CD8-positive, alpha-beta memory T cell (primary cell): ENCODE results near the gene CSMD2. TPM values are rescaled to one million over a fixed set of nuclear protein-coding genes. Genes with fewer than 3 reads are reported as not detected.

Source experiments
- CTCF ChIA-PET: fragments of 350-600 bp; sonication (Branson Sonifier 250); formaldehyde crosslinking; loops from one replicate; lab custom pipeline; 2021; ENCODE audit warnings: antibody characterized with exemption; lab: Charles Lee
- POLR2A ChIA-PET: fragments of 350-600 bp; sonication (Branson Sonifier 250); formaldehyde crosslinking; loops from one replicate; lab custom pipeline; 2021; ENCODE audit warnings: antibody characterized with exemption; lab: Charles Lee
- DNase-seq, 5 donors: peaks; one replicate each; pipeline versions ENCODE4 v3.0.0 to v3.0.0-alpha.2; 2020 to 2022; ENCODE audit warnings: mixed read lengths in 1 of 5
- H3K27ac ChIP-seq: one replicate; pipeline ENCODE4 v1.7.0; 2013; ENCODE audit warnings: low read depth, mild to moderate bottlenecking, low read length, moderate library complexity
- H3K27me3 ChIP-seq: 2 replicates; pipeline ENCODE4 v1.7.0; 2013; ENCODE audit warnings: low read length, mild to moderate bottlenecking; ENCODE audit not compliant: insufficient read depth, poor library complexity, severe bottlenecking
- H3K36me3 ChIP-seq: 2 replicates; pipeline ENCODE4 v1.7.0; 2013; ENCODE audit warnings: mild to moderate bottlenecking, low read length, moderate library complexity; ENCODE audit not compliant: insufficient read depth
- H3K4me1 ChIP-seq: 2 replicates; pipeline ENCODE4 v1.7.0; 2013; ENCODE audit warnings: mild to moderate bottlenecking, low read length, moderate library complexity; ENCODE audit not compliant: insufficient read depth
- H3K4me3 ChIP-seq: 2 replicates; pipeline ENCODE4 v1.7.0; 2013; ENCODE audit warnings: mild to moderate bottlenecking, low read length
- H3K9me3 ChIP-seq: 2 replicates; pipeline ENCODE4 v1.7.0; 2013; ENCODE audit warnings: mild to moderate bottlenecking, low read length
- H3K27ac Mint-ChIP-seq, 8 donors: one replicate each; pipeline ENCODE4 v1.8.0; 2020 to 2021; ENCODE audit warnings: mixed read lengths in 8 of 8, mild to moderate bottlenecking in 6 of 8, inconsistent platforms in 3 of 8, moderate library complexity in 3 of 8
- H3K27me3 Mint-ChIP-seq, 2 donors: one replicate each; pipeline ENCODE4 v1.8.0; 2020 to 2021; ENCODE audit warnings: mixed read lengths in 2 of 2, mild to moderate bottlenecking in 1 of 2, moderate library complexity in 1 of 2
- H3K36me3 Mint-ChIP-seq, 3 donors: one replicate each; pipeline ENCODE4 v1.8.0; 2020 to 2021; ENCODE audit warnings: mixed read lengths in 3 of 3, inconsistent platforms in 1 of 3, mild to moderate bottlenecking in 1 of 3
- H3K4me1 Mint-ChIP-seq, 3 donors: one replicate each; pipeline ENCODE4 v1.8.0; 2020 to 2021; ENCODE audit warnings: mixed read lengths in 3 of 3, inconsistent platforms in 1 of 3, mild to moderate bottlenecking in 1 of 3
- H3K4me3 Mint-ChIP-seq, 7 donors: one replicate each; pipeline ENCODE4 v1.8.0; 2020 to 2021; ENCODE audit warnings: mixed read lengths in 7 of 7, mild to moderate bottlenecking in 6 of 7, moderate library complexity in 4 of 7, inconsistent platforms in 2 of 7
- H3K9me3 Mint-ChIP-seq, 5 donors: one replicate each; pipeline ENCODE4 v1.8.0; 2020 to 2022; ENCODE audit warnings: mixed read lengths in 5 of 5, mild to moderate bottlenecking in 3 of 5, moderate library complexity in 2 of 5, inconsistent platforms in 1 of 5
- polyA plus RNA-seq: library from polyadenylated mRNA; unstranded; fragments of 300-500 nt; fragmentation: Illumina TruSeq; gene quantifications from one replicate; pipeline ENCODE4 v1.2.3, GENCODE V29; 2021
- total RNA-seq, 2 experiments: library from RNA; stranded (reverse); gene quantifications; one replicate each; pipeline ENCODE4 v1.2.3, GENCODE V29; 2021

CSMD2 gene
- total and polyA plus RNA-seq, 3 experiments from 2014 or later: not detected

GRCh38 chr1:33709783-33710718 lies 455.0 kb downstream of the CSMD2 start:
- H3K27me3 ChIP-seq: no peaks in the 10 kb centered on the region
- ChIA-PET POLR2A (no interaction called here), CTCF (no interaction called here)

GRCh38 chr1:33709174-33709782 lies 455.8 kb downstream of the CSMD2 start:
- CTCF ChIA-PET: no interaction called here

More at GRCh38 chr1:33709783-33710718, 455.0 kb downstream of the CSMD2 start:
- Histone ChIP-seq H3K36me3 (no peaks in the 10 kb centered on the region), H3K9me3 (no peaks in the 10 kb centered on the region), H3K27ac (no peak overlapping the region), H3K4me1 (no peaks in the 10 kb centered on the region), H3K4me3 (no peak overlapping the region)
- no peak overlapping the region for H3K27ac Mint-ChIP-seq
- H3K36me3 Mint-ChIP-seq: no peaks in the 10 kb centered on the region
- H3K27me3 Mint-ChIP-seq: peaks cover 4 to 63% of the 10 kb centered on the region in 2 donors
- H3K4me3 Mint-ChIP-seq: no peak overlapping the region
- no peaks in the 10 kb centered on the region for H3K4me1 Mint-ChIP-seq
- no peaks in the 10 kb centered on the region for H3K9me3 Mint-ChIP-seq
- DNase-seq: no peak

GRCh38 chr1:33706634-33707255 lies 458.3 kb downstream of the CSMD2 start:
- Mint-ChIP-seq H3K36me3 (no peaks in the 10 kb centered on the region), H3K4me3 (no peak overlapping the region), H3K27me3 (peaks cover 0 to 44% of the 10 kb centered on the region in 2 donors), H3K27ac (no peak overlapping the region), H3K4me1 (no peaks in the 10 kb centered on the region), H3K9me3 (no peaks in the 10 kb centered on the region)
- DNase-seq: no peak
- H3K27me3 ChIP-seq: no peaks in the 10 kb centered on the region
- H3K9me3 ChIP-seq: no peaks in the 10 kb centered on the region
- H3K4me3 ChIP-seq: no peak overlapping the region
- H3K36me3 ChIP-seq: no peaks in the 10 kb centered on the region
- no peak overlapping the region for H3K27ac ChIP-seq
- H3K4me1 ChIP-seq: no peaks in the 10 kb centered on the region
- POLR2A ChIA-PET: no interaction called here
- CTCF ChIA-PET: no interaction called here

More at GRCh38 chr1:33709174-33709782, 455.8 kb downstream of the CSMD2 start:
- peaks cover 2 to 59% of the 10 kb centered on the region in 2 donors for H3K27me3 Mint-ChIP-seq
- H3K9me3 Mint-ChIP-seq: no peaks in the 10 kb centered on the region
- no peak overlapping the region for H3K4me3 Mint-ChIP-seq
- POLR2A ChIA-PET: no interaction called here
- Histone ChIP-seq H3K36me3 (no peaks in the 10 kb centered on the region), H3K4me1 (no peaks in the 10 kb centered on the region), H3K9me3 (no peaks in the 10 kb centered on the region), H3K27ac (no peak overlapping the region), H3K4me3 (no peak overlapping the region), H3K27me3 (no peaks in the 10 kb centered on the region)
- H3K27ac Mint-ChIP-seq: no peak overlapping the region
- no peak for DNase-seq
- H3K4me1 Mint-ChIP-seq: no peaks in the 10 kb centered on the region
- H3K36me3 Mint-ChIP-seq: no peaks in the 10 kb centered on the region

DNA sequence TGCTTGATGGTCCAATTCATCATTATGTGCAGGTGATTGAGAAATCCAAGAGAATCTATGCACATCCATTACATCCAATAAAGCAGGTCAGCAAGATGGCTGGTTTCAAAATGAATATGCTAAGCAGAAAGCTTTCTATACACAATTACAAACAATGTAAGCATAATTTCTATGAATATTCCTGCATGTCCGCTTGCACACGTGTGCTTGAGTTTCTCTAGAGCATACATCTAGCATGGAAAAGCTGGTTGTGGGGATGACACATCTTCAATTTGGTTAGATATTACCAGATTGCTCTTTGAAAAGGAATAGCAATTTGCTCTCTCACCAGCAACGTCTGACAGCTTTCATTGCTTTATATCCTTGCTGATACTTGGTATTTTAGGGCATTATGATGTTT lies 461.6 kb downstream of the CSMD2 start:
- Histone ChIP-seq H3K27ac (no peak overlapping the region), H3K4me1 (no peaks in the 10 kb centered on the region), H3K27me3 (no peaks in the 10 kb centered on the region), H3K36me3 (no peaks in the 10 kb centered on the region), H3K4me3 (no peak overlapping the region), H3K9me3 (no peaks in the 10 kb centered on the region)
- H3K9me3 Mint-ChIP-seq: no peaks in the 10 kb centered on the region
- H3K4me3 Mint-ChIP-seq: no peak overlapping the region
- DNase-seq: no peak
- no peaks in the 10 kb centered on the region for H3K4me1 Mint-ChIP-seq
- H3K27ac Mint-ChIP-seq: no peak overlapping the region
- ChIA-PET CTCF (no interaction called here), POLR2A (no interaction called here)
- H3K27me3 Mint-ChIP-seq: peaks cover 0 to 15% of the 10 kb centered on the region in 2 donors
- no peaks in the 10 kb centered on the region for H3K36me3 Mint-ChIP-seq

DNA sequence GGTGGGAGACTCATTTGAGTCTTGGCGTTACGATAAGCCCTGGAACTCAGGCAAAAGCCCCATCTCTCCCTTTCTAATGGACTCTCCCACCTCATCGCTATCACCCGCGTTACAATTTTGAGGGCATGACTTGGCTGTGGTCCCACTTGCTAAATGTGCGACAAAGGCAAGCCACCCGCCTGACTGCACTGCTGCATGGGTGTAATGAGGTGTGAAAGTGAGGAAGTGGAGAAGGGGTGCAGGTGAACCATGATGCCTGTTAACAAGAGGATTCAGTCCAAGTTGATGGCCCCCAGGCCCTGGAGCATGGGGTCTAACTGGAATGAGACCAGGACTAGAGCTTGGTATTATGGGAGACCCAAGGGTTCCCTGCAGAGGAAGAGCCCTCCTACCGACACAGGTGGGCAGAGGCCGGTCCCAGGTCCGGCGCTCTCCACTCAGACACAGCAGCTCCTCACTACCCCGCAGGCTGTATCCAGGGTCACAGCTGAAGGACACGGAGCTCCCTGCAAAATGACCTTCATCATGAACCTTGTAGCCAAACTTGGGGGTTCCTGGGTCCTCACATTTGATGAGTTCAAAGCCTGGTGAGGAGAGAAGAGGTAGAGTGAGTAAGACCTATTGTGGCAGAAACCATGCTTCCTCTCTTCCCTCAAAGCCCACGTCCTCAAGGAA lies 466.5 kb downstream of the CSMD2 start:
- H3K36me3 Mint-ChIP-seq: no peaks in the 10 kb centered on the region
- H3K9me3 Mint-ChIP-seq: peaks cover 0 to 1% (median 0%) of the 10 kb centered on the region in 5 donors
- no peak overlapping the region for H3K27ac ChIP-seq
- ChIA-PET POLR2A (no interaction called here), CTCF (no interaction called here)
- no peaks in the 10 kb centered on the region for H3K36me3 ChIP-seq
- no peaks in the 10 kb centered on the region for H3K27me3 ChIP-seq
- H3K4me3 Mint-ChIP-seq: no peak overlapping the region
- no peaks in the 10 kb centered on the region for H3K4me1 Mint-ChIP-seq
- no peak overlapping the region for H3K4me3 ChIP-seq
- peaks cover 9 to 14% of the 10 kb centered on the region in 2 donors for H3K27me3 Mint-ChIP-seq
- DNase-seq: no peak
- H3K27ac Mint-ChIP-seq: no peak overlapping the region
- H3K4me1 ChIP-seq: no peaks in the 10 kb centered on the region
- H3K9me3 ChIP-seq: no peaks in the 10 kb centered on the region

DNA sequence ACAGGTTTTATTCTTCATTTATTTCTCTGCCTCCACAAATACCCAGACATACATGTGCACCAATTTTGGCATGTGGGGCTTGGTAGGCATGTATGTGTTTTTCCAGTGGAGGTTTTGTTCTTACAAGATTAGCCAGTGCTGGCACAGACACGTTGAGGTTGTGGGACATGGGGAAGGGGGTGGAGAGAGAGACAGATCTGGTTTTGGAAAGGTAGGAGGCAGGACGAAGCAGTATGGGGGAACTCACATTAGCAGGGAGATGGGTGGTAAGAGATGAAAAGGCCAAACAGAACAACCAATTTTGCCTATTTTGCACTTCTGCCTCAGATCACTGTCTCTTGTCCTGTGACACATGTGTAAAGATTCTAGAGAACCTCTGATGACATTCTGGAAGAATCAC lies 467.2 kb downstream of the CSMD2 start:
- Mint-ChIP-seq H3K27ac (no peak overlapping the region), H3K36me3 (no peaks in the 10 kb centered on the region), H3K27me3 (peaks cover 9 to 18% of the 10 kb centered on the region in 2 donors), H3K4me1 (no peaks in the 10 kb centered on the region), H3K4me3 (no peak overlapping the region), H3K9me3 (peaks cover 0 to 1% (median 0%) of the 10 kb centered on the region in 5 donors)
- ChIA-PET CTCF (no interaction called here), POLR2A (no interaction called here)
- H3K27me3 ChIP-seq: no peaks in the 10 kb centered on the region
- H3K4me3 ChIP-seq: no peak overlapping the region
- H3K27ac ChIP-seq: no peak overlapping the region
- no peaks in the 10 kb centered on the region for H3K4me1 ChIP-seq
- H3K36me3 ChIP-seq: no peaks in the 10 kb centered on the region
- DNase-seq: no peak
- H3K9me3 ChIP-seq: no peaks in the 10 kb centered on the region

DNA sequence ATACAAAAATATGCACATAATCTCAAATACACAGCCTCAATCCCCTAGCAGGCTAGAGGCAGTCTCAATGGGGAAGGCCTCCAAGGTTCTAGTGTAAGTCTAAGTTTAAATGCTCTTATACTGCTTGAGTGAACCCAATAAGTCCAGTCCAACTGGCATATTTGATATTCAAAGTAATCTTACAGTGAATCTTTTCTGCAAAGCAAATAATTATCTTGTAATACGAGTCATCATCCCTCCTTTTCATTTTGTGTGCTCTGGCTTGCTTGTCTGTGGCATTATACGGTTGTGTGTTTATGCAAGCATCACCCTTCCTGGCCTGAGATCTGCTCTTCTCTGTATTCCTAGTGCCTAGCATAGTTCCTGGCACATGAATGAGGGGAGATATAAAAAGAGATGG lies 468.1 kb downstream of the CSMD2 start:
- H3K4me3 ChIP-seq: no peak overlapping the region
- H3K36me3 ChIP-seq: no peaks in the 10 kb centered on the region
- H3K9me3 ChIP-seq: no peaks in the 10 kb centered on the region
- Mint-ChIP-seq H3K4me1 (no peaks in the 10 kb centered on the region), H3K4me3 (no peak overlapping the region), H3K9me3 (peaks cover 0 to 1% (median 0%) of the 10 kb centered on the region in 5 donors), H3K27ac (no peak overlapping the region), H3K36me3 (no peaks in the 10 kb centered on the region), H3K27me3 (peaks cover 9 to 18% of the 10 kb centered on the region in 2 donors)
- H3K27ac ChIP-seq: no peak overlapping the region
- no peaks in the 10 kb centered on the region for H3K4me1 ChIP-seq
- no peaks in the 10 kb centered on the region for H3K27me3 ChIP-seq
- no peak for DNase-seq
- CTCF ChIA-PET: no interaction called here
- POLR2A ChIA-PET: no interaction called here
